ENCODE measurements around the gene C3. TPM values are rescaled to one million over a fixed set of nuclear protein-coding genes. Genes with fewer than 3 reads are reported as not detected.

Gene C3
- polyA plus RNA-seq, 1 donor (not counting 4 experiments of a cell fraction or from before 2014, with no cell fraction given): 10.7 TPM

- no peaks in the 10 kb centered on the region for H3K36me3 ChIP-seq (ENCODE audit: control insufficient read depth in 2 of 2, extremely low read depth in 1 of 2, insufficient read depth in 2 of 2, low read length in 2 of 2)
- no peak overlapping the region for H3K9ac ChIP-seq (ENCODE audit: control insufficient read depth, extremely low read depth, insufficient read depth, low read length)
- no peaks in the 10 kb centered on the region for H3K4me1 ChIP-seq (ENCODE audit: control insufficient read depth, extremely low read depth, insufficient read depth, low read length)
- FAIRE-seq (no peak), DNase-seq (ENCODE audit: low read depth, low spot score) (no peak)
- H3K27ac ChIP-seq (ENCODE audit: control insufficient read depth, insufficient read depth, low read length): no peak overlapping the region
- TF ChIP-seq CTCF (optimal IDR thresholded peaks at IDR 0.05 in 1 of 3, IDR thresholded peaks at IDR 0.05 in 1 of 3, conservative IDR thresholded peaks at IDR 0.05 in 1 of 3; ENCODE audit: extremely low read depth in 1 of 3, insufficient read depth in 2 of 3, low read length in 3 of 3) (no peak), EZH2 (IDR thresholded peaks at IDR 0.05; ENCODE audit: low read length) (no peak)
- H4K20me1 ChIP-seq (ENCODE audit: control insufficient read depth, extremely low read depth, insufficient read depth, low read length): no peaks in the 10 kb centered on the region
- no peaks in the 10 kb centered on the region for H3K79me2 ChIP-seq (ENCODE audit: control insufficient read depth, insufficient read depth, low read length)
- dilution Hi-C loops (cut with MboI; ENCODE audit: extremely low pct_ligation_motif_present, low sequenced_read_pairs): no loop called here
- H3K9me3 ChIP-seq (ENCODE audit: control insufficient read depth, low read depth, low read length): no peaks in the 10 kb centered on the region
- no peak overlapping the region for H3K4me2 ChIP-seq (ENCODE audit: control insufficient read depth, extremely low read depth, insufficient read depth, low read depth, low read length)
- H3K27me3 ChIP-seq (ENCODE audit: control insufficient read depth, extremely low read depth, insufficient read depth, low read length): peaks cover 25% of the 10 kb centered on the region
- no peak overlapping the region for H3K4me3 ChIP-seq (ENCODE audit: control insufficient read depth in 2 of 3, extremely low read depth in 1 of 3, insufficient read depth in 2 of 3, low read depth in 1 of 3, low read length in 3 of 3)
- H3K9me1 ChIP-seq (ENCODE audit: control insufficient read depth, extremely low read depth, insufficient read depth, low read length): no peaks in the 10 kb centered on the region
- H2AFZ ChIP-seq (ENCODE audit: control insufficient read depth, low read length): no peak overlapping the region
Measured at GRCh38 chr19:6711605-6712004, 8.8 kb downstream of the C3 start.

DNA sequence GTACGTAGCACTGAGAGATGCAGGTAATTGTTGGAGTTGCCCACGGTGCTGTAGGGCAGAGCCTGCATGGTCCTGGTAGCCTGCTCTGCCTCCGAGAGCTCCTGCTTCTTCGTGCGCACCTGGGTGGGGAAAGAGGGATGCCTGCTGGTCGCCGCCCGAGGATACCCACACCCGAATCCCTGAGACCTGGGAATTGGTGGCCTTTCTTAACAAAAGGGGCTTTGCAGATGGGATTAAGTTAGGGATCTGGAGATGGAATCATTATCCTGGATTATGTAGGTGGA is 9.4 kb downstream of the C3 start:
- Histone ChIP-seq H3K9me3 (ENCODE audit: control insufficient read depth, low read depth, low read length) (no peaks in the 10 kb centered on the region), H2AFZ (ENCODE audit: control insufficient read depth, low read length) (no peak overlapping the region), H4K20me1 (ENCODE audit: control insufficient read depth, extremely low read depth, insufficient read depth, low read length) (no peaks in the 10 kb centered on the region), H3K36me3 (ENCODE audit: control insufficient read depth in 2 of 2, extremely low read depth in 1 of 2, insufficient read depth in 2 of 2, low read length in 2 of 2) (no peaks in the 10 kb centered on the region), H3K27me3 (ENCODE audit: control insufficient read depth, extremely low read depth, insufficient read depth, low read length) (peaks cover 25% of the 10 kb centered on the region), H3K4me3 (ENCODE audit: control insufficient read depth in 2 of 3, extremely low read depth in 1 of 3, insufficient read depth in 2 of 3, low read depth in 1 of 3, low read length in 3 of 3) (no peak overlapping the region), H3K4me1 (ENCODE audit: control insufficient read depth, extremely low read depth, insufficient read depth, low read length) (no peaks in the 10 kb centered on the region), H3K9me1 (ENCODE audit: control insufficient read depth, extremely low read depth, insufficient read depth, low read length) (no peaks in the 10 kb centered on the region), H3K9ac (ENCODE audit: control insufficient read depth, extremely low read depth, insufficient read depth, low read length) (no peak overlapping the region), H3K4me2 (ENCODE audit: control insufficient read depth, extremely low read depth, insufficient read depth, low read depth, low read length) (no peak overlapping the region), H3K27ac (ENCODE audit: control insufficient read depth, insufficient read depth, low read length) (no peak overlapping the region), H3K79me2 (ENCODE audit: control insufficient read depth, insufficient read depth, low read length) (no peaks in the 10 kb centered on the region)
- FAIRE-seq: no peak
- dilution Hi-C loops (cut with MboI; ENCODE audit: extremely low pct_ligation_motif_present, low sequenced_read_pairs): no loop called here
- no peak for DNase-seq (ENCODE audit: low read depth, low spot score)
- no peak for TF ChIP-seq EZH2 (IDR thresholded peaks at IDR 0.05; ENCODE audit: low read length)
- TF ChIP-seq CTCF (optimal IDR thresholded peaks at IDR 0.05 in 1 of 3, IDR thresholded peaks at IDR 0.05 in 1 of 3, conservative IDR thresholded peaks at IDR 0.05 in 1 of 3; ENCODE audit: extremely low read depth in 1 of 3, insufficient read depth in 2 of 3, low read length in 3 of 3): peak in 1 of 3 experiments; percentile 7

Data from keratinocyte (primary cell).